WI38 (cell line): ENCODE measurements around the gene CNRIP1.

Experiments used
- H3K4me3 ChIP-seq: 2 replicates; pipeline ENCODE4 v1.5.1; 2011; ENCODE audit warnings: low read depth, mild to moderate bottlenecking, control low read depth, low read length
- TF ChIP-seq, protein P1 (sequence below): IDR thresholded peaks from 2 replicates; pipeline ENCODE4 v1.5.1; 2012; ENCODE audit warnings: low read depth, mild to moderate bottlenecking, control low read depth, low read length

Gene CNRIP1

GRCh38 chr2:68340226-68341061 lies 20.7 kb upstream of the CNRIP1 start:
- TF ChIP-seq, protein P1, sequence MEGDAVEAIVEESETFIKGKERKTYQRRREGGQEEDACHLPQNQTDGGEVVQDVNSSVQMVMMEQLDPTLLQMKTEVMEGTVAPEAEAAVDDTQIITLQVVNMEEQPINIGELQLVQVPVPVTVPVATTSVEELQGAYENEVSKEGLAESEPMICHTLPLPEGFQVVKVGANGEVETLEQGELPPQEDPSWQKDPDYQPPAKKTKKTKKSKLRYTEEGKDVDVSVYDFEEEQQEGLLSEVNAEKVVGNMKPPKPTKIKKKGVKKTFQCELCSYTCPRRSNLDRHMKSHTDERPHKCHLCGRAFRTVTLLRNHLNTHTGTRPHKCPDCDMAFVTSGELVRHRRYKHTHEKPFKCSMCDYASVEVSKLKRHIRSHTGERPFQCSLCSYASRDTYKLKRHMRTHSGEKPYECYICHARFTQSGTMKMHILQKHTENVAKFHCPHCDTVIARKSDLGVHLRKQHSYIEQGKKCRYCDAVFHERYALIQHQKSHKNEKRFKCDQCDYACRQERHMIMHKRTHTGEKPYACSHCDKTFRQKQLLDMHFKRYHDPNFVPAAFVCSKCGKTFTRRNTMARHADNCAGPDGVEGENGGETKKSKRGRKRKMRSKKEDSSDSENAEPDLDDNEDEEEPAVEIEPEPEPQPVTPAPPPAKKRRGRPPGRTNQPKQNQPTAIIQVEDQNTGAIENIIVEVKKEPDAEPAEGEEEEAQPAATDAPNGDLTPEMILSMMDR = no peak
- no peak overlapping the region for H3K4me3 ChIP-seq

DNA sequence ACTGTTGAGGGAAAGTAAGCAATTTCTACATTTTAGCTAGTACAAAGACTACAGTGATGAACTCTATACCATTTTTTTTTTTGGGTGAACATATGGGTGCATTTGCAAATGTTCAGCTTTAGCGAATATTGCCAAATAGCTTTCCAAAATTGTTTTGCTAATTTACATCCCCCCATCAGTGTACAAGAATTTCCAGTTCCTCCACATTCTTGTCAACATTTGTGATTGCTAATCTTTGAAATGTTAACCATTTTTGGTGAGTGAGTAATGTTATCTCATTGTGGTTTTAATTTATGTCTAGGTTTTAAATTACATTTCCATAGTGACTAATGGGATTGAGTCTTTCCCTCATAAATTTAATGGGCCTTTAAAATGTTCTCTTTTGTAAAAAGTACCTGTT lies 16.4 kb upstream of the CNRIP1 start:
- TF ChIP-seq, protein P1 = no peak
- H3K4me3 ChIP-seq = no peak overlapping the region

DNA sequence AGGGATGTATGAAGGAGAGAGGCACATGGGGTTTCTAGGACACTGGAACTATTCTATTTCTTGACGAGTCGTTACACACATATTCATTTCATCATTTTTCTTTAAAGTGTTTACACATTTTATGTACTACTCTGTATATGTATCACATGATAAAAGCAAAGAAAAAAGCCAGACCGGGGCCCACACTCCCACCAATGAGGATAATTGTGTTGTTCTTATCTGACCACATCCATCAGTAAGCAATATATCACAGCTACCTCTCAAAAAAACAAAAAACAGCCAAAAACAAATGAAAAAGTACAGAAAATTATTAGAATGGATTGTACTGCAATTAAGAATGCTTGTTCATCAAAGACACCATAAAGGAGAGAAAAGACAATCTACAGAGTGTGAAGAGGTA lies 14.2 kb upstream of the CNRIP1 start:
- TF ChIP-seq, protein P1 = no peak
- no peak overlapping the region for H3K4me3 ChIP-seq

DNA sequence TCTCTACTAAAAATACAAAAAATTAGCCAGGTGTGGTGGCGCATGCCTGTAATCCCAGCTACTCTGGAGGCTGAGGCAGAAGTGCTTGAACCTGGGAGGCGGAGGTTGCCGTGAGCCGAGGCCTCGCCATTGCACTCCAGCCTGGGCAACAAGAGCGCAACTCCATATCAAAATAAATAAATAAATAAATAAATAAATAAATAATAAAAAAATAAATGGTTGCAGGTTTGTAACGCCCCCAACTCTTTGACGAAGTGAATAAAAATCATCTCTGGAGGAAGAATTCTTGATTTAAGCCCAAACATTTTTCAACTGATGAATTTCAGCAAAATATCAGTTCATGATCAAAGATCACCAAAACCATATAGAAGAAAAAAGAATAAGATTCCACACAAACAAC lies 13.3 kb upstream of the CNRIP1 start:
- no peak overlapping the region for H3K4me3 ChIP-seq
- TF ChIP-seq, protein P1 = no peak

DNA sequence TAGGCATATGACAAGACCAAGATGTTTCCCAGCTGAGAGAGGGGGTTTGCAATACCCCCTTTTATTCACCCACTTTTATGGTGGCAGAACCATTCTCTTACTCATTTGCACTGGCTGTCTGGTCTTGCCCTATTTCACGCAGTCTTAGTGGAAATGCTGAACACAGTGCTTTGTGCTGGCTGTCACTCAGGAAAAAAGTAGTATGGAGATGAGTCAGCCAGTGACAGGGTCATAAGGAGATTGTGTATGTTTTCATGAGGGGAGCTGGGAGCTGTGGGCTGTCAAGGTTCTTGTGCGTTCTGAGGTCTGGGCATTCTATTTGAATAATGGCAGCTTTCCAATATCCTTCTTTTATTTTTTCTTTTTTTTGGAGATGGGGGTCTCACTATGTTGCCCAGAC lies 10.9 kb upstream of the CNRIP1 start:
- H3K4me3 ChIP-seq = no peak overlapping the region
- TF ChIP-seq, protein P1 = no peak

DNA sequence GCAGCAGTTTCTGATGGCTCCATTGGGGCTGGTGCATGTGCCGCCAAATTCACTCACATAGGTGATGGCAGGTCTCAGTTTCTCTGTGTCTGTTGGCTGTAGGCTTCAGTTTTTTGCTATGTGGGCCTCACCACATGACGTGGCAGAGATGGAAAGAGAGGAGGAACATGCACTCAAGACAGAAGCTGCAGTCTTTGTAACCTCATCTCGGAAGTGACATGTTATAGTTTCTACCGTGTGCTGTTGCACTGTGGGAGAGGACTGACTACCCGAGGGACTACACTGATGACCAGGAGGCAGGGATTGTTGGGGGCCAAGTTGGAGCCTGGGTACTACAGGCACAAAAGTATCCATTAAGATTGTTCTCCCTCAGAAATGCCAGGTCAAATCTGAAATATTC lies 9.2 kb upstream of the CNRIP1 start:
- no peak overlapping the region for H3K4me3 ChIP-seq
- TF ChIP-seq, protein P1 = no peak

GRCh38 chr2:68325056-68325455 lies 5.3 kb upstream of the CNRIP1 start:
- TF ChIP-seq, protein P1 = no peak
- no peak overlapping the region for H3K4me3 ChIP-seq
